ENCODE data around the gene DTX1.
A peak's percentile ranks its signal among the peaks of the same experiment; 100 is the strongest.
"Not testable (repeated sequence)": the region's sequence is repeated elsewhere in the genome, so short reads cannot be mapped to it uniquely, and the experiment has no call there.

Gene DTX1

DNA sequence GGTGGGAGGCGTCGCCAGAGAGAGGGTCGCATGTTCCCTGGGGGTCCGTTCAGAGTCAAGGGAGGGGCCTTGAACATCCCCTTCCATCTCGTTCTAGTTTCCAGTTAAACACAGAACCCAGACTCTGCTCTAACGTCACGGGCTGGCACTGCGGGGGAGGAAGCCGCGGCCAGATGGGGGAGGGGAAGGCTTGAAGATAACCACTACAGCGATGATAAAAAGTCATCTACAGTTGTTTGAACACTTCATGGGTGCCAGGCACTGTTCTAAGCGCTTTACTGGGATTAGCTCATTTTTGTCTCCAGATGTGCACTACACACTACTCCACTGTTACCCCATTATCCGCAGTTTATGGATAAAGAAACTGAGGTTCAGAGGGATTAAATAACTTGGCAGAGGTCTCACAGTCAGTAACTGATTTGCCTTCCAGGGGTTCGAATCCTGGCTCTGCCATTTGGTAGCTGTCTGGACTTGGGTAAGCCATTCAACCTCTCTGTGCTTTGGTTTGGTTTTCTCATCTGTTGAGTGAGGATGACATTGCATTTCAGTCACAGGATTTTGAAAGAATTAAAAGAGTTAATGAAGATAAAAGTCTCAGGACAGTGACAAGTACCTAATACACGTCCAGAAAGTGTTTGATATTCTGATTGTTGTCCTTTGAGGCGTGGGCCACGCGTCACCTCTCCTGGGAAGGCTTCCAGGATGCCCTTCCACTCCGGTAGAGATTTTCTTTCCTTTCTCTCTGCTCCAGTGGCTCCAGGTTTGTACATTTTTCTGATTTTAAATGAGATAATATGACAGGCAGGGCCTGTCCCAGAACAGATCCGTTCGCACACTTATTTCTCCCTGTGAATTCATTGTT, 79.8 kb downstream of the DTX1 start:
- DNase-seq (ENCODE audit: low read depth in 2 of 2): peak; percentile 14 to 30

DNA sequence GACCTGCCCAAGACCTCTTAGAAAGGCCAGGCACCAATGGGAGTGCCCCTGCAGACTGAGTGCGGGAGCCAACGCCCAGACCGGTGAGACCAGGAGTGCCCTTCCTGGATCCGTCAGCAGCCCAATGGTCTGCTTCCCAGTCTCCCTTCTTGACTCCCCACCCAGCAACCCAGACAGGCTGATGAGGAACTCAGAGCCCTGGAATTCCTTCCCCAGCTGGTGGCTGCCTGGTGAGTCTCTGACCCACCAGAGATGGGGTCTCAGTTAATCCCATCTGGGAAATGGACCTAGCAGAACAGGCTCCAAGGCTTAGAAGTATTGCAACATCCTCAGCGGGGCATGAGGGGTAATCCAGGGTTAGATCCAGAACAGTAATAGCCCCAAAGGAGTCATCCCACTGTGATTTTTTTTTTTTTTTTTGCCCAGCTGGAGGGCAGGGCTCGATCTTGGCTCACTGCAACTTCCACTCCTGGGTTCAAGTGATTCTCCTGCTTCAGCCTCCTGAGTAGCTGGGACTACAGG, 80.5 kb downstream of the DTX1 start:
- no peak for DNase-seq (ENCODE audit: low read depth in 2 of 2)

DNA sequence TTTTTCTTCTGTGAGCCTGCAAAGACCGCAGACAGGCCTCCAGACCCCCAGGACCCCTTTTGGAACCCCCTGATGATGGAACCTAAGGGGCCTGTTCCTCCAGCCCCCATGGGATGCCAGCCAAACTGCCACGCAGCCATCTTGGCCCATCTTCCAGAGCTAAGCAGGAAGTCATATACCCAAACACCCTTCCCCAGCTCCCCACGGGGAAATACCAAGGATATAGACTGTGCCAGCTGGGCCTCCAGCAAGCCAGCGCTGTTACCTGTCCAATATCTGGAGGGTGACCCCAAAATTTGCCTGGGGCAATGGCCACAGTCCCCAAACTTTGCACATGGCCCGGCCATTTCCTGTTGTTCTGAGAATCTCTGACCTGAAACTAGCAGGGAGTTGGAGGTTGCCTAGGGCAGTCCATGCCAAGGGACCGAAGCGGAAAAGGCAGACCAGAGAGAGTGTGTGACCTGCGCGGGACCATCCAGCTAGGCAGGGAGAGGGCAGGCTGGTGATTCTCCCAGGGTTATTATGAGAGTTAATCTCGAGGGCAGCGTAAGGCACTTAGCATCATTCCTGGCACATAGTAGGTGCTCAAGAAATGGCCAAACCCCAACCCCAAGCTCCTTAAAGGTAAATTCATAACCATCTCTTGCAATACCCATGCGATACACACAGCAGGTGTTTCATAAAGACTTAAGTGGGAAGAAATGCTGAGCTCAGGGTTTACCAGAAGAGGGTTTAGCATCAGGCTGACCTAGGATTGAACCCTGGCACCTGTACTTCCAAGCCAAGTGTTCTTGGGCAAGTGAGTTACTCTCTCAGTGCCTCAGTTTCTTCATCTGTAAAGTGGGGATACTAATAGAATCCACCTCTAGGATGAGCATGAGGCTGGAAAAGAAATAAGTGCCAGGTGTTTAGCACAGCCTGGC, 81.6 kb downstream of the DTX1 start:
- no peak for DNase-seq (ENCODE audit: low read depth in 2 of 2)

- DNase-seq (ENCODE audit: low read depth in 2 of 2): no peak
Observed at GRCh38 chr12:113138826-113139225, 82.3 kb downstream of the DTX1 start.

GRCh38 chr12:113140706-113141105, 84.2 kb downstream of the DTX1 start:
- DNase-seq (ENCODE audit: low read depth in 2 of 2): no peak

- DNase-seq (ENCODE audit: low read depth in 2 of 2): not testable (repeated sequence)
Observed at GRCh38 chr12:113141716-113142115, 85.2 kb downstream of the DTX1 start.

DNA sequence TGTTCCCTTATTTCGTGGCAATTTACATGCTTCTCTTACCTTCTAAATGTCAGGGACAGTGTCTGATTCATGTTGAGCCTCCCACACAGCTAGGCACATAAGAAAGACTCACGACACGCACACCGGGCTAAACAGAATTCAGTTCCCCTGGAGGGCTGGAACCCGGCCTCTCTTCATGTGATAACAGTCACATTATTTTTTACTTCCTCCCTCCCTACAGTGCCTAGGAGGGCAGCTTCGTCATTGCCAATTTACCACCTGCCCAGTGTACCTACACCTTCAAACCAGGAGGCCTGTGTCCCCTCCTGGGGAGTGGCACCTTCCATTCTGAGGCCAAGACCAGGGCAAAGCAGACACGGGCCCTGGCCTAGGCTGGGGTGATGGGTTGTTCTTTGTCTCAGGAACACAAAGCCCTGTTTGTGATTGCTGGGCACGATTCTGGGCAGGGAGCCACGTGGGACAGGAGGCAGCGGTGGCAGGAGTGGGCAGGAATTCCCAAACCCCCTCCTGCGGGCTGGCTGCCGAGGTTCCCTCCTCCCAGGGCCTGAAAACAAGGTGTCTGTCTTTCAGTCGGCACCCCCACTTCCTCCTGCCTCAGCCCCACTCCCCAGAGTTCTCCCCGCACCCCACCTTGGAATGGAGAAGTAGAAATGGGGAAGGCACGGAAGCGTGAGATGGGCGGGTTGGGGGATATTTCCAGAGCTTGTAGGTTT, 85.8 kb downstream of the DTX1 start:
- no peak for DNase-seq (ENCODE audit: low read depth in 2 of 2)

GRCh38 chr12:113142886-113143332, 86.4 kb downstream of the DTX1 start:
- no peak for DNase-seq (ENCODE audit: low read depth in 2 of 2)

GRCh38 chr12:113143959-113144358, 87.4 kb downstream of the DTX1 start:
- no peak for DNase-seq (ENCODE audit: low read depth in 2 of 2)

- DNase-seq (ENCODE audit: low read depth in 2 of 2): no peak
Observed at GRCh38 chr12:113144806-113145205, 88.3 kb downstream of the DTX1 start.

GRCh38 chr12:113145720-113146551, 89.4 kb downstream of the DTX1 start:
- DNase-seq (ENCODE audit: low read depth in 2 of 2): no peak

DNA sequence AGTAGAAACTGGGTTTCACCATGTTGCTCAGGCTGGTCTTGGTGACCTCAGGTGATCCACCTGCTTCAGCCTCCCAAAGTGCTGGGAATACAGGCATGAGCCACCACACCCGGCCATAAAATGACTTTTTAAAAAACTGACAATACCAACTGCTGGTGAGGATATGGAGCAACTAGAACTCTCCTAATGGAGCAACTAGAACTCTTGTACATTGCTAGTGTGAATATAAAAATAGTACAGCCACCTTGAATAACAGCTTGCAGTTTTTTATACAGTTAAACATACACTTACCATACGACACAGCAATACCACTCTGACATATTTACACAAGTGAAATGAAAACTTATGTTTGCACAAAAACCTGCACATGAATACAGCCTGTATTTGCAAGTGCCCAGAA, 90.5 kb downstream of the DTX1 start:
- no peak for DNase-seq (ENCODE audit: low read depth in 2 of 2)

All from activated CD8-positive, alpha-beta memory T cell treated with anti-CD3 and anti-CD28 coated beads for 4 hours (primary cell).